ENCODE measurements around the gene KCNQ4. TPM values are rescaled to one million over a fixed set of nuclear protein-coding genes. Genes with fewer than 3 reads are reported as not detected.
A peak's percentile ranks its signal among the peaks of the same experiment; 100 is the strongest.

Gene KCNQ4
- polyA plus RNA-seq, 1 donor from 2014 or later, result not detected

DNA sequence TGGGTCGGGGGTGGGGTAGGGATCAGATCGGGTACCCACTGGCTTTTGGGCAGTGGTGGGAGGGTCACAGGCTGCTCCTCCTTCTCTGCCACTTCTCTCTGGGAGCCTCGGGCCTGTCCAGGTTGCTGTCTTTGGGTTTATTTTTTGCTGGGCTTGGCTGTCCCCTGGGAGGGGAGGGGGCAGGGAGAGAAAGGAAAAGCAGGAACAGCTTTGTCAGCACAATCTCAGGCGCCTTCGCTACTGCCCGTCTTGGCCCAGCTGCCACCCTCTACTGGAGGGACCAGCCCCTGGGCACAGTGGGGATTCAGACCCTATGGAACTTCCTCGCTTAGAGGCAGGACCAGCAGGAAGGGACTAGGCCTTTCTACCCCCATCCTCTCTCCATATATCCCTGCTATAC is 8.4 kb downstream of the KCNQ4 start:
- no peaks in the 10 kb centered on the region for H3K36me3 Mint-ChIP-seq
- H3K27ac Mint-ChIP-seq, result no peak overlapping the region
- no peak overlapping the region for H3K4me3 Mint-ChIP-seq
- H3K9me3 Mint-ChIP-seq, result no peaks in the 10 kb centered on the region
- H3K27me3 Mint-ChIP-seq, result peaks cover 5% of the 10 kb centered on the region
- peaks cover 3 to 12% (median 12%) of the 10 kb centered on the region in 3 donors for H3K4me1 Mint-ChIP-seq

DNA sequence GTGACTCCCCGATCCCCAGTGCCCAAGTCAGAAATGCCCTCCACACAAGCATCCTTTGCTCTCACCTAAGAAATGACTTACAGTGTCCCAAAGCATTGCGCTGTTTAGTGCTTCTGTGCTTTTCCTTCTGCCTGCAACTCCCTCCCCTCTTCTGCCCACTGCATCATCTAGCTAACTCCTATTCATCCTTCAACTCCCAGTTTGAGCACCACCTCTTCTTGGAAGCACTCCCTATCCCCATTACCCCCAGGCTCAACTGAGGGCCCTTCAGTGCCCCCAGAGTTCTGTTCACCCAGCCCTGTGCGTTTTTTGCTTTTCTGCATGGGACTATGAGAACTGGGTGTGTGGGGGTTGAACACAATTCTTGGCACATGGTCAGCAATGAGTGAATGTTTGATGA is 10.0 kb downstream of the KCNQ4 start:
- no peak overlapping the region for H3K27ac Mint-ChIP-seq
- H3K27me3 Mint-ChIP-seq, result peaks cover 5% of the 10 kb centered on the region
- no peaks in the 10 kb centered on the region for H3K9me3 Mint-ChIP-seq
- H3K36me3 Mint-ChIP-seq, result no peaks in the 10 kb centered on the region
- no peak overlapping the region for H3K4me3 Mint-ChIP-seq
- peaks cover 4 to 20% (median 12%) of the 10 kb centered on the region in 3 donors for H3K4me1 Mint-ChIP-seq

DNA sequence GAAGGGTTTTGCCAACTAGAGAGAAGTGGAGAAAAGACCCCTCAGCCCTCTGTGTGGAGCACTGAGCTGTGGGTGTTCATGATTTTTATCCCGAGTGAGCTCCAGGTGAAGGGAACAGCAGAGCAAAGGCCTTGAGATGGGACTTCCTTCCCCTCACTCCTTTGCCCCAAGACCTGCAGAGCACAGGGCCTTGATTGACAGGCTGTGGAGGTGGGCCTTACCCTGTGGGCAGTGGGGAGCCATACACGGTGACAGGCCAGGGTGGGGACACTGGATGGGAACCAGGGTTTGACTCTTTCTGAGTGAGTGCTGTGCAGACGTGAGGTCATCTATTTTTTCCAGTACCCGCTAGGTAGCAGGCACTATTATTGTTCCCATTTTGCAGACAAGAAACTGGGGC is 10.5 kb downstream of the KCNQ4 start:
- H3K27ac Mint-ChIP-seq, result no peak overlapping the region
- H3K4me1 Mint-ChIP-seq, result peaks cover 4 to 20% (median 12%) of the 10 kb centered on the region in 3 donors
- no peaks in the 10 kb centered on the region for H3K9me3 Mint-ChIP-seq
- no peak overlapping the region for H3K4me3 Mint-ChIP-seq
- H3K36me3 Mint-ChIP-seq, result no peaks in the 10 kb centered on the region
- H3K27me3 Mint-ChIP-seq, result peaks cover 4% of the 10 kb centered on the region

DNA sequence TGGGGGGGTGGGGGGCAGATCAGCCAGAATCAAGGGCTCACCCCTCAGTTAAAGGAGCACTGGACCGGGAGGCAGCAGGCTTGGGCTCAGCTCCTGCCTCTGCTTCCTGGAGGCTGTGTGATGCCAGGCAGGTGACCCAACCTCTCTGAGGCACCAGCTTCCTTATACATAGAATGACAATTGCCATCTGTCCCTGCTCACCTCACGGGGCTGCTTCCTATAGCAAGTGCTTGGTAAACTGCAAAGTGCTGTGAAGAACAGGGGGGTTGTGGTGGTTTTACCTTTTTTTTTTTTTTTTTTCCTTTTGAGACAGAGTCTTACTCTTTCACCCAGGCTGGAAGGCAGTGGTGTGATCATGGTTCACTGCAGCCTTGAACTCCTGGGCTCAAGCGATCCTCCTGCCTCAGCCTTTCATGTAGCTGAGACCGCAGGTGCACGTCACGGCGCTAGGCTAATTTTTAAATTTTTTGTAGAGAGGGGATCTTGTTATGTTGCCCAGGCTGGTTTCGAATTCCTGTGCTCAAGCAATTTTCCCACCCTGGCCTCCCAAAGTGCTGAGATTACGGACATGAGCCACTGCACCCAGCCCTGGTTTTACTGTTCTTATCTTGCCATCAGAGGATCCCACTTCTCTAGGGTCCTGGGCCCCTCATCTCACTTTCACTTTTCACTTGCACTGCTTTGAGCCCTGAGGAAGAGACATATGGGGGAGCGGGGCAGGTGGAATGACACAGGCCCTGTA is 11.6 kb downstream of the KCNQ4 start:
- Mint-ChIP-seq H3K27ac (peak overlapping the region in 2 of 3 donors; percentile 36 to 67), H3K27me3 (no peaks in the 10 kb centered on the region), H3K9me3 (no peaks in the 10 kb centered on the region), H3K4me1 (peaks cover 4 to 20% (median 12%) of the 10 kb centered on the region in 3 donors), H3K36me3 (no peaks in the 10 kb centered on the region), H3K4me3 (peak overlapping the region in 2 of 4 donors; percentile 55 to 64)

DNA sequence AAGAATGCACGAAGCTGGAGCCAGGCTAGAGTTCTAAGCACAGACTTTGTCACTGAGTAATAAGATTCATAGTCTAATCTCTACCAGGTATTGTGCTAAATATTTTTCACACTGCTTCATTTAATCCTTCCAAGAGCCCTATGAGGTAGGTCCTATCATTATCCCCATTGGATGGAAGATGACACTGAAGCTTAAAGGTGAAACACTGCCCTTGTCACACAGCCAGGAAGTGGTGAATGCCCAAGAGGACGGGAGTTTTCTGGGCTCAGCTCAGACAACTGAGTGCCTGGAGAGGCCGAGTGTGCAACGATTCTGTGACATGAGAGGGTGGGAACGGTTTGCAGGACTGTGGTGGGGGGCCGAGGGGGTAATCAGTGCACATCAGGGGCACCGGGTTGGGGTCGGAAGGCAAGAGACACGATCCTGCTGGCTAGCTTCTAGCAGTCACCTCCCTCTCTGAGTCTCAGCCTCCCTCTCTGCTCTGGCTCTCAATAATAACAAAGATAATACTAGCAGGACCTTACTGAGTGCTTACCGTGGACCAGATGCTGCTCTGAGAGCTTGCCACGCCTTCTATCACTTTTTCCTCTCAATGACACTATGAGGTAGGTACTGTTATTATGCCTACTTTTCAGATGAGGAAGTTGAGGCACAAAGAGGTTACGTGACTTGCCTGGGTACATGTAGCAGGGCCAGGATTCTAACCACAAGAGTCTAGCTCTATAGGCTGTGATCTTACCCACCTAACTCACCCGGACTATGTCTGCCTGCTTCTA is 12.4 kb downstream of the KCNQ4 start:
- peak overlapping the region in 3 of 4 donors; percentile 34 to 64 (median 55) for H3K4me3 Mint-ChIP-seq
- no peaks in the 10 kb centered on the region for H3K36me3 Mint-ChIP-seq
- peaks cover 4 to 20% (median 12%) of the 10 kb centered on the region in 3 donors for H3K4me1 Mint-ChIP-seq
- peak overlapping the region in 1 of 3 donors; percentile 36 for H3K27ac Mint-ChIP-seq
- no peaks in the 10 kb centered on the region for H3K27me3 Mint-ChIP-seq
- no peaks in the 10 kb centered on the region for H3K9me3 Mint-ChIP-seq

DNA sequence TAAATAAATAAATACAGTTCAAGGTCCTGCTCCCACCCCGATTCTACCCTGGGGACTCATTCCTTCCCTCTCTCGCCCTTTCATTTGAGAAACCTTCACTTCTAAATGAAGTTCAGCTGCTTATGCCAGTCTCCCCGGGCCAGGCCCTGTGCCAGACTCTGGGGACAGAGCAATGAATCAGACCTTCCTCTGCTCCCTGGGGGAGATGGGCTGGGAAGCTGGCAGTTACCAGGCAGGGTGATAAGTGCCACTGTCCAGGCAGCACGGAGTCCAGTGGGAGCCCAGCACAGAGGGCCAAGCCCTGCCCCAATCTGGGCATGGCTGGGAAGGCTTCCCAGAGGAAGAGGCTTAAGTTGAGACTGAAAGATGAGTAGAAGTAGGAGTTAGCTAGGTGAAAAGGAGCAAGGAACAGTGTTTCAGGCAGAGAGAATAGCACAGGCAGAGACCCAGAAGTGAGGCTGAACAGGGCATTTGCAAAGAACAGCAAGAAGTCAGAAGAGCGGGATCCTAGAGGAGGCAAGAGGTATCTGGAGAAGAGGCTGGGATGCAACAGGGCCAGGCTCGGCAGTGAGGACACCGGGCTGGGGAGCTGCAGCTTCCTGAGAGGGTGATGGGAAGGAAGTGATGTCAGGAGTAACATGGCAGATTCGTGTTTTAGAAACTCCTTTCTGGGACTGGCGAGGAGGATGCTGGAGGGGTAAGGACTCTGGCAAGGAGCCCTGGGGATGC is 13.5 kb downstream of the KCNQ4 start:
- Mint-ChIP-seq H3K4me1 (peaks cover 12 to 30% (median 21%) of the 10 kb centered on the region in 3 donors), H3K36me3 (no peaks in the 10 kb centered on the region), H3K27me3 (no peaks in the 10 kb centered on the region), H3K4me3 (peak overlapping the region in 2 of 4 donors; percentile 2 to 25), H3K27ac (no peak overlapping the region), H3K9me3 (no peaks in the 10 kb centered on the region)

DNA sequence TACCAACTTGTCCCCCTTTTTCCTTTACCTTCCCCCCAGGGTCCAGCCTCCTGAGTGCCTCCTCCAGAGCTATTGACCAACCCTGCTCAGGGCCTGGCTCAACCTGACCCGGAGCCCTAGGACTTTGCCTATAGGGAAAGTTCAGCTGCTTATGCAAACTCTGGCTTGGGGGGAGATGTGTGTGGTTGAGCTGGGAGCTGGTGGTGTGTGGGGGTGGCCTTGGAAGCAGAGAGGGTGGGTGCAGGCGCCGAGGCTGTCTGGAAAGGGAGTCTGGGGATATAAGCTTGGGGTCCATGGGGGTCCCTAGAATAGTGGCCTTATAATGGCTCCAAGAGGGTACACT is 14.1 kb downstream of the KCNQ4 start:
- no peak overlapping the region for H3K27ac Mint-ChIP-seq
- no peaks in the 10 kb centered on the region for H3K9me3 Mint-ChIP-seq
- H3K27me3 Mint-ChIP-seq, result no peaks in the 10 kb centered on the region
- no peaks in the 10 kb centered on the region for H3K36me3 Mint-ChIP-seq
- peaks cover 13 to 31% (median 23%) of the 10 kb centered on the region in 3 donors for H3K4me1 Mint-ChIP-seq
- peak overlapping the region in 1 of 4 donors; percentile 2 for H3K4me3 Mint-ChIP-seq

DNA sequence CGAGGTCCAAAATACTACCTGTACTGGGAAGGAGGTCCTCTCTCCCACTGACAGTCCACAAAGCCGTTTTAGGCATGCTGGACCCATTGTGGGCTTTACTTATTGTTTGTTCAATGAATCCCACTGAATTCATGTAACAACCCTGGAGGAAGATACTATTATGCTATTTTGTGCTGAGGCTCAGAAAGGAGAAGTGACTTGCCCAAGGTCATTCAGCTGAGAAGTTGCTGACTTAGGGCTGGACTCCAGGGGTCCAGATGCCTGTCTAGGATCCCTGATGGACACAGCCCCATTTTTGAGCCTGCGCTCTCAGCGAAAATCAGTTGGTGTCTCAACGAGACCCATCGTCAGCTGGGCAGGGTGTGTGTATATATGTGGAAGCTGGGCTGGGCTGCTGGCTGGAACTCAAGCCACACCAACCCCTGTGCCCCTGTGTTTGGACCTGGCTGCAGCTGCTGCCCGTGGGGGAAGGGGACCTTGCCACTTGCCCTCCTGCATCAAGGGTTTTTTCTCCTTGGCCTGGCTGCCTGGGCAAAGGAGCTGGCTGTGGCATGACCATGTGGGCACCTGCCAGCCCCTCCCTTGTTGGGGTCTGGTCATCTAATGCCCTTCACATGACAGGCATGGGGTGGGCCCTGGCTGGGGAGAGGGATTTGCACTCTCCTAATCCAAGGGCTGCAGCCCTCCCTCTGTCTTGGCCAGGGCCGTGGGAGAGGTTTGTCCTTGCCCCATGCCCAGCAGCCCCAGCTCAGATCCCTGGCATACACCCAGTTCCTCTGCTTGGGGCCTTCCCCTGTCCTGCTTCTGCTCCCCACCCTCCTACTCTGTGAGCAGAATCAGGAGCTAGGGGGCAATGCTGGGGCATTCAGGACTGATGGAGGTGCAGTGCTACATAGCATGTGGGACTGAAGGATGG is 15.0 kb downstream of the KCNQ4 start:
- Mint-ChIP-seq H3K4me3 (peak overlapping the region in 1 of 4 donors; percentile 43), H3K27ac (no peak overlapping the region), H3K9me3 (no peaks in the 10 kb centered on the region), H3K27me3 (no peaks in the 10 kb centered on the region), H3K36me3 (no peaks in the 10 kb centered on the region), H3K4me1 (peaks cover 18 to 41% (median 32%) of the 10 kb centered on the region in 3 donors)

DNA sequence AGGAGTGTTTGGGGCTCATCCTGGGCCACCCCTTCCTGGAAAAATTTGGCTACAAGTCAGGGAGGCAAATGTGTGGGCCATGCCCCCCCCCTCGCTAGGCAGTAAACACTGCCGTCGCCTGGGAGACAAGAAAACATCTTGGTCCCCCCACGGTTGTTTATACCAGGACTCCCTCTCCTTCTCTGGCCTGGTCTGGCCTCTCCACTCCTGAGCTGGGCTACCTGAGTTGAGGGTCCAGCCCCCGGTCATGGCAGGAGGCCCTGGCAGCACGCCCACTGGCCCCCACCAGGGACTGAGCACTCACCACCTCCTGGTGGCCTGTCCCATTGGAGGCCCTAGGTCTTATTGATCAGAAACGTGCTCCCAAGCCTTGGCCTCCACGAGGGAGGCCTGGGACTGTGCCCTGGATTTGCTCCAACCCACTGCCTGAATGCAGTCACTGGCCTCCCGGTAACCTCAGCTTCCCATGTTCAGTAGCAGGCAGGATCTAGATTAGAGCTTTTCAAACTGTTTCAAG is 15.8 kb downstream of the KCNQ4 start:
- H3K4me3 Mint-ChIP-seq, result no peak overlapping the region
- peaks cover 18 to 47% (median 40%) of the 10 kb centered on the region in 3 donors for H3K4me1 Mint-ChIP-seq
- no peaks in the 10 kb centered on the region for H3K9me3 Mint-ChIP-seq
- H3K36me3 Mint-ChIP-seq, result no peaks in the 10 kb centered on the region
- H3K27me3 Mint-ChIP-seq, result no peaks in the 10 kb centered on the region
- no peak overlapping the region for H3K27ac Mint-ChIP-seq

DNA sequence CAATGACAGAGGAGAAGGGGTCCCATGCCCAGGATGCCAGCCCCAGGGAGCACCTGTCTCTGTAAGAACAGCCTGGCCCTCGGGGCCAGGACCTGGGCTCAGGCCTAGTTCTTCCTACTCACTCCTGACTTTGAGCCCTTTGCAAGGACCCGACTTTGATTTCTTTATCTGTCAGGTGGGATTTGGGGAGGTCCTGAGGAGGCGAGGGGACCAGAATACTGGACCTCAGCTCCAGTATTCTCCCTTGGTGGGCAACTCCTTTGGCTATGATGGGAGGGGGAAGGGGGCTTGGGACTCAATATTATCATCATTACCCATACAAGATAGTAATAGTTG is 18.1 kb downstream of the KCNQ4 start:
- H3K36me3 Mint-ChIP-seq, result no peaks in the 10 kb centered on the region
- H3K27me3 Mint-ChIP-seq, result no peaks in the 10 kb centered on the region
- H3K9me3 Mint-ChIP-seq, result no peaks in the 10 kb centered on the region
- H3K27ac Mint-ChIP-seq, result no peak overlapping the region
- peak overlapping the region; percentile 72 to 87 (median 80) for H3K4me3 Mint-ChIP-seq
- peaks cover 18 to 37% (median 27%) of the 10 kb centered on the region in 3 donors for H3K4me1 Mint-ChIP-seq

DNA sequence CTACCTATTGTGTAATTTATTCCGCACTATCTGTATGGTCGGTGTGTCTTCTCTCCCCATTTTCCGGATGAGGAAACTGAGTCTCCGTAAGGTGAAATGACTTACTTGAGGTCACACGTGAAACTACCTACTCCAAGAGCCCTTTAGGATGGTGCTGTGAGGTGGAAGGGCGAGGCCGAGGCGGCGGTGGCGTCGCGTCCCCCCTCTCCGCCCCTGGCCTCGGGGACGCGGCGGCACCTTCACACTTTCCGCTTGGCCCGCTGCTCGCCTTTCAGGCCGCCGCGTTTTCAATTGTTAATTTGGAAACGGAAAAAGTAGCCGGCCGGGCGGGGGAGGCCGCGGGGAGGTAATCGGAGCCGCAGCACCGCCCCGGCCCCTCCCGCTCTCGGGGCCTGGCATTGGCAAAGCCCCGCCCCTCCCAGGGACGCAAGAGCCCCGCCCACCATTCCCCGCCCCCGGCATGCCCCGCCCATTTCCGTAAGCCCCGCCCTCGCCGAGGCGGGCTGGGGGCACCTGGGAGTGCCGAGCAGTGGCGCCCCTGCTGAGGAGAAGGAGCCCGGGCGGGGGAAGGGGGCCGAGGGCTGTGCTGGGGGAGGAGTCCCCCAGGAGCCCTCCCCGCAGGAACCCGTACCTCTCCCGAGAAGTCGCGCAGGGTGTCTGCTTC is 18.6 kb downstream of the KCNQ4 start:
- no peaks in the 10 kb centered on the region for H3K36me3 Mint-ChIP-seq
- no peaks in the 10 kb centered on the region for H3K27me3 Mint-ChIP-seq
- H3K27ac Mint-ChIP-seq, result peak overlapping the region in 2 of 3 donors; percentile 86 to 87
- peaks cover 16 to 34% (median 27%) of the 10 kb centered on the region in 3 donors for H3K4me1 Mint-ChIP-seq
- peak overlapping the region; percentile 75 to 87 (median 80) for H3K4me3 Mint-ChIP-seq
- H3K9me3 Mint-ChIP-seq, result no peaks in the 10 kb centered on the region

DNA sequence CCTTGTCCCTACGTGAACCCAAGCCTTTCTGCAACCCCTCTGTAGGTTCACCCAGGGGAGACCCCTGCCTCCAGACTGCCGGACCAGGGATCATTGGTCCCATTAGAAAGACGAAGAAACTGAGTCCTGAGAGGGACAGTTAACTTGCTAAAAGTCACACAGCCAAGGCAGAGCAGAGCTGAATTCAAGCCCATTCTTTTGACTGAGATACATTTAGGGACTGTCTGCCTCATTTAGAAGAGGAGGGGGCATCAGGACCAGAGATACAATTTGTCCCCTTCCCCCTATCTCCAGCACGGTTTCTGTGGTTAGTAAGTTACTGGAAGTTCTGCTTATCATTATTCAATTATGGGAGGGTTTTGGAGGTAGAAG is 19.1 kb downstream of the KCNQ4 start:
- H3K4me1 Mint-ChIP-seq, result peaks cover 14 to 30% (median 27%) of the 10 kb centered on the region in 3 donors
- no peaks in the 10 kb centered on the region for H3K9me3 Mint-ChIP-seq
- H3K27me3 Mint-ChIP-seq, result no peaks in the 10 kb centered on the region
- H3K36me3 Mint-ChIP-seq, result no peaks in the 10 kb centered on the region
- H3K27ac Mint-ChIP-seq, result peak overlapping the region in 2 of 3 donors; percentile 86 to 87
- H3K4me3 Mint-ChIP-seq, result peak overlapping the region; percentile 62 to 87 (median 78)

DNA sequence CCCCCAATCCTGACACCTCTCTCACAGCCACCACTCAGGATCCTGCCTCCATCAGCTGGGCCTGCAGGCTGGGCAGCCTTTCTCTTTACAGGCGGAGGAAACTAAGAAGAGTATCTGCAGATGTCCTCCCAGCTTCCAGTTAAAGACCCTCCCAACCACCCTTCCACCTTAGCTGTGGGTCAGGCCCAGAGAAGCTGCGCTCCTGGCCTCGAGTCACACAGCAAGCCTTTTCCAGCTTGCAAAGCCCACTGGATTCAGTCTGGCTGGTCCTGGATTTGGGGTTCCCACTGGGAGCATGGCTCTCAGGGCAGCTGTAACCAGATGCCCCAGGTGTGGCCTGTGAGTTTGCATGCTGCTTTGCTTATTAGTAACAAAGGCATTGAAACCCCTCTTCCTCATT is 19.9 kb downstream of the KCNQ4 start:
- Mint-ChIP-seq H3K4me1 (peaks cover 15 to 28% (median 27%) of the 10 kb centered on the region in 3 donors), H3K27me3 (no peaks in the 10 kb centered on the region), H3K4me3 (peak overlapping the region in 3 of 4 donors; percentile 61 to 83 (median 62)), H3K36me3 (no peaks in the 10 kb centered on the region), H3K27ac (peak overlapping the region in 2 of 3 donors; percentile 73 to 86), H3K9me3 (no peaks in the 10 kb centered on the region)

All from IgD-negative memory B cell (primary cell).